A673 (cell line): ENCODE data around the gene LRRC1.

Source experiments
- CTCF ChIP-seq: fragments of 300-800, 200-600 bp; sonication (generic); conservative IDR thresholded peaks from 2 replicates; pipeline ENCODE4 v1.5.1; 2017; ENCODE audit warnings: low read depth, mild to moderate bottlenecking, antibody characterized with exemption, low read length, moderate library complexity, mixed read lengths
- EZH2 ChIP-seq: fragments of 200-600 bp; sonication (generic); IDR thresholded peaks from 2 replicates; pipeline ENCODE4 v1.6.1; 2017; ENCODE audit warnings: borderline replicate concordance, low read depth, mild to moderate bottlenecking, mixed read lengths, antibody characterized with exemption, low read length; ENCODE audit not compliant: poor library complexity, severe bottlenecking

GRCh38 chr6:53829698-53830221, 35.0 kb downstream of the LRRC1 start:
- TF ChIP-seq CTCF = no peak
- TF ChIP-seq EZH2 = no peak
